GM23338 (cell line): ENCODE data around the gene AP4M1.

ENCODE experiments used
- CREB1 ChIP-seq: fragments of 250-450 bp; sonication (Bioruptor Pico); IDR thresholded peaks from 2 replicates; pipeline ENCODE4 v1.5.0; 2020; ENCODE audit warnings: low read depth, mild to moderate bottlenecking, moderate library complexity
- EZH2 ChIP-seq: fragments of 200-600 bp; sonication (generic); IDR thresholded peaks from one replicate; pipeline ENCODE4 v1.8.0; 2017; ENCODE audit warnings: antibody characterized with exemption, mild to moderate bottlenecking, low read depth; ENCODE audit not compliant: unreplicated experiment
- EZH2phosphoT487 ChIP-seq: fragments of 200-600 bp; sonication (generic); IDR thresholded peaks from one replicate; pipeline ENCODE4 v1.8.1; 2018; ENCODE audit warnings: antibody characterized with exemption; ENCODE audit not compliant: unreplicated experiment
- JUNB ChIP-seq: IDR thresholded peaks from one replicate; pipeline ENCODE4 v1.6.1; 2016; ENCODE audit warnings: antibody characterized with exemption; ENCODE audit not compliant: unreplicated experiment
- POLR2AphosphoS5 ChIP-seq: IDR thresholded peaks from 2 replicates; pipeline ENCODE4 v1.6.1; 2016; ENCODE audit warnings: antibody characterized with exemption, low read depth
- REST ChIP-seq: IDR thresholded peaks from one replicate; pipeline ENCODE4 v1.6.1; 2018; ENCODE audit warnings: antibody characterized with exemption; ENCODE audit not compliant: unreplicated experiment
- STAT1 ChIP-seq: IDR thresholded peaks from one replicate; pipeline ENCODE4 v1.6.1; 2016; ENCODE audit warnings: antibody characterized with exemption; ENCODE audit not compliant: unreplicated experiment
- ZNF114 ChIP-seq: fragments of 250-450 bp; sonication (Bioruptor Pico); IDR thresholded peaks from 2 replicates; pipeline ENCODE4 v1.5.0; 2020; ENCODE audit warnings: mild to moderate bottlenecking, moderate library complexity
- ZNF331 ChIP-seq: fragments of 250-450 bp; sonication (Bioruptor Pico); IDR thresholded peaks from 2 replicates; pipeline ENCODE4 v1.5.0; 2020; ENCODE audit warnings: low read depth, mild to moderate bottlenecking, moderate library complexity
- TF ChIP-seq, protein P1 (sequence below), 2 experiments: fragments of 200-600 bp in 1 of 2; sonication (generic) in 1 of 2; conservative IDR thresholded peaks; 2 replicates each; pipeline versions ENCODE4 v1.5.1 to v1.6.1; 2016 to 2017; ENCODE audit warnings: antibody characterized with exemption in 2 of 2, low read depth in 2 of 2, mild to moderate bottlenecking in 2 of 2, moderate library complexity in 1 of 2
- TF ChIP-seq, protein P2 (sequence below): IDR thresholded peaks from 2 replicates; pipeline ENCODE4 v1.6.1; 2016; ENCODE audit warnings: antibody characterized with exemption
- TF ChIP-seq, protein P3 (sequence below): fragments of 250-450 bp; sonication (Bioruptor Pico); IDR thresholded peaks from 2 replicates; pipeline ENCODE4 v1.5.0; 2020; ENCODE audit warnings: mild to moderate bottlenecking, moderate library complexity

- TF ChIP-seq, protein P1, sequence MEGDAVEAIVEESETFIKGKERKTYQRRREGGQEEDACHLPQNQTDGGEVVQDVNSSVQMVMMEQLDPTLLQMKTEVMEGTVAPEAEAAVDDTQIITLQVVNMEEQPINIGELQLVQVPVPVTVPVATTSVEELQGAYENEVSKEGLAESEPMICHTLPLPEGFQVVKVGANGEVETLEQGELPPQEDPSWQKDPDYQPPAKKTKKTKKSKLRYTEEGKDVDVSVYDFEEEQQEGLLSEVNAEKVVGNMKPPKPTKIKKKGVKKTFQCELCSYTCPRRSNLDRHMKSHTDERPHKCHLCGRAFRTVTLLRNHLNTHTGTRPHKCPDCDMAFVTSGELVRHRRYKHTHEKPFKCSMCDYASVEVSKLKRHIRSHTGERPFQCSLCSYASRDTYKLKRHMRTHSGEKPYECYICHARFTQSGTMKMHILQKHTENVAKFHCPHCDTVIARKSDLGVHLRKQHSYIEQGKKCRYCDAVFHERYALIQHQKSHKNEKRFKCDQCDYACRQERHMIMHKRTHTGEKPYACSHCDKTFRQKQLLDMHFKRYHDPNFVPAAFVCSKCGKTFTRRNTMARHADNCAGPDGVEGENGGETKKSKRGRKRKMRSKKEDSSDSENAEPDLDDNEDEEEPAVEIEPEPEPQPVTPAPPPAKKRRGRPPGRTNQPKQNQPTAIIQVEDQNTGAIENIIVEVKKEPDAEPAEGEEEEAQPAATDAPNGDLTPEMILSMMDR (conservative IDR thresholded peaks at IDR 0.05; ENCODE audit: low read depth in 2 of 2), result no peak
- no peak for TF ChIP-seq REST
- no peak for TF ChIP-seq POLR2AphosphoS5
- TF ChIP-seq EZH2, result no peak
- no peak for TF ChIP-seq STAT1
- TF ChIP-seq, protein P2, sequence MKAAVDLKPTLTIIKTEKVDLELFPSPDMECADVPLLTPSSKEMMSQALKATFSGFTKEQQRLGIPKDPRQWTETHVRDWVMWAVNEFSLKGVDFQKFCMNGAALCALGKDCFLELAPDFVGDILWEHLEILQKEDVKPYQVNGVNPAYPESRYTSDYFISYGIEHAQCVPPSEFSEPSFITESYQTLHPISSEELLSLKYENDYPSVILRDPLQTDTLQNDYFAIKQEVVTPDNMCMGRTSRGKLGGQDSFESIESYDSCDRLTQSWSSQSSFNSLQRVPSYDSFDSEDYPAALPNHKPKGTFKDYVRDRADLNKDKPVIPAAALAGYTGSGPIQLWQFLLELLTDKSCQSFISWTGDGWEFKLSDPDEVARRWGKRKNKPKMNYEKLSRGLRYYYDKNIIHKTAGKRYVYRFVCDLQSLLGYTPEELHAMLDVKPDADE, result no peak
- TF ChIP-seq CREB1 (CRISPR knock-in tag), result no peak
- no peak for TF ChIP-seq EZH2phosphoT487
- TF ChIP-seq, protein P3, sequence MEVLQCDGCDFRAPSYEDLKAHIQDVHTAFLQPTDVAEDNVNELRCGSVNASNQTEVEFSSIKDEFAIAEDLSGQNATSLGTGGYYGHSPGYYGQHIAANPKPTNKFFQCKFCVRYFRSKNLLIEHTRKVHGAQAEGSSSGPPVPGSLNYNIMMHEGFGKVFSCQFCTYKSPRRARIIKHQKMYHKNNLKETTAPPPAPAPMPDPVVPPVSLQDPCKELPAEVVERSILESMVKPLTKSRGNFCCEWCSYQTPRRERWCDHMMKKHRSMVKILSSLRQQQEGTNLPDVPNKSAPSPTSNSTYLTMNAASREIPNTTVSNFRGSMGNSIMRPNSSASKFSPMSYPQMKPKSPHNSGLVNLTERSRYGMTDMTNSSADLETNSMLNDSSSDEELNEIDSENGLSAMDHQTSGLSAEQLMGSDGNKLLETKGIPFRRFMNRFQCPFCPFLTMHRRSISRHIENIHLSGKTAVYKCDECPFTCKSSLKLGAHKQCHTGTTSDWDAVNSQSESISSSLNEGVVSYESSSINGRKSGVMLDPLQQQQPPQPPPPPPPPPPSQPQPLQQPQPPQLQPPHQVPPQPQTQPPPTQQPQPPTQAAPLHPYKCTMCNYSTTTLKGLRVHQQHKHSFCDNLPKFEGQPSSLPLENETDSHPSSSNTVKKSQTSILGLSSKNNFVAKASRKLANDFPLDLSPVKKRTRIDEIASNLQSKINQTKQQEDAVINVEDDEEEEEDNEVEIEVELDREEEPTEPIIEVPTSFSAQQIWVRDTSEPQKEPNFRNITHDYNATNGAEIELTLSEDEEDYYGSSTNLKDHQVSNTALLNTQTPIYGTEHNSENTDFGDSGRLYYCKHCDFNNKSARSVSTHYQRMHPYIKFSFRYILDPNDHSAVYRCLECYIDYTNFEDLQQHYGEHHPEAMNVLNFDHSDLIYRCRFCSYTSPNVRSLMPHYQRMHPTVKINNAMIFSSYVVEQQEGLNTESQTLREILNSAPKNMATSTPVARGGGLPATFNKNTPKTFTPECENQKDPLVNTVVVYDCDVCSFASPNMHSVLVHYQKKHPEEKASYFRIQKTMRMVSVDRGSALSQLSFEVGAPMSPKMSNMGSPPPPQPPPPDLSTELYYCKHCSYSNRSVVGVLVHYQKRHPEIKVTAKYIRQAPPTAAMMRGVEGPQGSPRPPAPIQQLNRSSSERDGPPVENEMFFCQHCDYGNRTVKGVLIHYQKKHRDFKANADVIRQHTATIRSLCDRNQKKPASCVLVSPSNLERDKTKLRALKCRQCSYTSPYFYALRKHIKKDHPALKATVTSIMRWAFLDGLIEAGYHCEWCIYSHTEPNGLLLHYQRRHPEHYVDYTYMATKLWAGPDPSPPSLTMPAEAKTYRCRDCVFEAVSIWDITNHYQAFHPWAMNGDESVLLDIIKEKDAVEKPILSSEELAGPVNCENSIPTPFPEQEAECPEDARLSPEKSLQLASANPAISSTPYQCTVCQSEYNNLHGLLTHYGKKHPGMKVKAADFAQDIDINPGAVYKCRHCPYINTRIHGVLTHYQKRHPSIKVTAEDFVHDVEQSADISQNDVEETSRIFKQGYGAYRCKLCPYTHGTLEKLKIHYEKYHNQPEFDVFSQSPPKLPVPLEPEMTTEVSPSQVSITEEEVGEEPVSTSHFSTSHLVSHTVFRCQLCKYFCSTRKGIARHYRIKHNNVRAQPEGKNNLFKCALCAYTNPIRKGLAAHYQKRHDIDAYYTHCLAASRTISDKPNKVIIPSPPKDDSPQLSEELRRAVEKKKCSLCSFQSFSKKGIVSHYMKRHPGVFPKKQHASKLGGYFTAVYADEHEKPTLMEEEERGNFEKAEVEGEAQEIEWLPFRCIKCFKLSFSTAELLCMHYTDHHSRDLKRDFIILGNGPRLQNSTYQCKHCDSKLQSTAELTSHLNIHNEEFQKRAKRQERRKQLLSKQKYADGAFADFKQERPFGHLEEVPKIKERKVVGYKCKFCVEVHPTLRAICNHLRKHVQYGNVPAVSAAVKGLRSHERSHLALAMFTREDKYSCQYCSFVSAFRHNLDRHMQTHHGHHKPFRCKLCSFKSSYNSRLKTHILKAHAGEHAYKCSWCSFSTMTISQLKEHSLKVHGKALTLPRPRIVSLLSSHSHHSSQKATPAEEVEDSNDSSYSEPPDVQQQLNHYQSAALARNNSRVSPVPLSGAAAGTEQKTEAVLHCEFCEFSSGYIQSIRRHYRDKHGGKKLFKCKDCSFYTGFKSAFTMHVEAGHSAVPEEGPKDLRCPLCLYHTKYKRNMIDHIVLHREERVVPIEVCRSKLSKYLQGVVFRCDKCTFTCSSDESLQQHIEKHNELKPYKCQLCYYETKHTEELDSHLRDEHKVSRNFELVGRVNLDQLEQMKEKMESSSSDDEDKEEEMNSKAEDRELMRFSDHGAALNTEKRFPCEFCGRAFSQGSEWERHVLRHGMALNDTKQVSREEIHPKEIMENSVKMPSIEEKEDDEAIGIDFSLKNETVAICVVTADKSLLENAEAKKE, result no peak
- TF ChIP-seq JUNB, result no peak
- no peak for TF ChIP-seq ZNF114 (CRISPR knock-in tag)
- TF ChIP-seq ZNF331 (CRISPR knock-in tag), result no peak
Measured at GRCh38 chr7:100079024-100079560, 22.4 kb upstream of the AP4M1 start.
